Hindlimb muscle (tissue), 1 donor: ENCODE results near the gene ZNF469. TPM values are rescaled to one million over a fixed set of nuclear protein-coding genes. Genes with fewer than 3 reads are reported as not detected.
A peak's percentile ranks its signal among the peaks of the same experiment; 100 is the strongest.

Source experiments
- DNase-seq: peaks from one replicate; pipeline ENCODE4 v3.0.0-alpha.2; 2013
- polyA plus RNA-seq: library from polyadenylated mRNA; unstranded; fragments of 120-200 nt; gene quantifications from one replicate; pipeline ENCODE4 v1.2.1, GENCODE V29; 2013; ENCODE audit not compliant: insufficient read length

ZNF469 gene
- polyA plus RNA-seq, 1 donor = 5.9 TPM

DNA sequence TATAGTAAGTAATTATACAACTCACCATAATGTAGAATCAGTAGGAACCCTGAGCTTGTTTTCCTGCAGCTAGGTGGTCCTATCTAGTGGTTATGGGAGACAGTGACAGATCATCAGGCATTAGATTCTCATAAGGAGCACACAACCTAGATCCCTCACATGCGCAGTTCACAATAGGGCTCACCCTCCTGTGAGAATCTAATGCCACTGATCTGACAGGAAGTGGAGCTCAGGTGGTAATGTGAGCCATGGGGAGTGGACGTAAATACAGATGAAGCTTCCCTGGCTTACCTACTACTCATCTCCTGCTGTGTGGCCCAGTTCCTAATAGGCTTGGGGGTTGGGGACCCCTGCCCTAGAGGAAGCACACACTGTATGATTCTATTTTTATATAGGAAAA is 21.8 kb upstream of the ZNF469 start:
- no peak for DNase-seq

DNA sequence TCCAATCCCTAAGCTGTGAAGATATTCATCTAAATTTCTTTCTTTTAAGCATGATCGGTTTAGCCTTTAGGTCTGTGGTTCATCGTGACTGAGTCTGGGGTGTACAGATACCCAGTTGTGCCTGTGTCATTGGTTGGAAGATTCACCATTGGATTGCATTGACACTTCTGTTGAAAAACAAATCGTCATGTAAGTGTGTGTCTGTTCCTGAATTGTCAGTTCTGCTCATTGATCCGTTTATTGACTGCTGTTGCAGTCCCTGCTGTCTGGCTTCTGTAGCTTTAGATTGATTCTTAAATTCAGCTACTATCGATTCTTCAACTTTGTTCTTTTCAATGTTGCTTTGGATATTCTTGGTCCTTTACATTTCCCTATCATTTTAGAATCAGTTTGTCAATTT is 21.0 kb upstream of the ZNF469 start:
- DNase-seq = no peak

DNA sequence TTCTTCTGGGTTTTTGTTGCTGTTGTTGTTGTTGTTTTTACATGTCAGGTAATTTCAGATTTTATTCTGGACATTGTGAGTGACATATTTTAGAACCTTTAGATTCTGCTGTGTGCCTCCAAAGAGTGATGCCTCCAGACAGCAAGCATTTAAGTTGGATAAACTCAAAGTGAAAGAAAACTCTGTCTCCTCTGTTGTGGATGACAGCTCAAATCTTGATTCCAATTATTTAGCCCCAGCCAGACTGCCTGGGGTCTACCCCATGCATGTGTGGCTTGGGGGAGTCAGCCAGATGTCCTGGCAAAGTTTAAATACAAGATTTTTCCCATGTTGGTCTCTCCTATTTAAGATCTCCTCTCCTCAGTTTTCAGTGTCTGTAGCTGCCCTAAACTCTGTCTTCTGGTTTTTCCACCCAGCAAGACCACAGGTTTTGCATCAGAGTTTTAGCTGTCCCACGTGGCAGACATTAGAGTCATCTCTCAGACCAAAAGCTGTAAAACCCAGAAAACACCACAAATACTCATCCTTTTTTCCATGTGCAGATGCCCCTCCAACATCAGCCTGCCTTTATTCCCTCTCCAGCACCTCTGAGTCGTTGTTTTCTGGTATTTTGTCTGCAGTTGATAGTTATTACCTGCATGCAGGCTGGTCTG is 19.4 kb upstream of the ZNF469 start:
- no peak for DNase-seq

DNA sequence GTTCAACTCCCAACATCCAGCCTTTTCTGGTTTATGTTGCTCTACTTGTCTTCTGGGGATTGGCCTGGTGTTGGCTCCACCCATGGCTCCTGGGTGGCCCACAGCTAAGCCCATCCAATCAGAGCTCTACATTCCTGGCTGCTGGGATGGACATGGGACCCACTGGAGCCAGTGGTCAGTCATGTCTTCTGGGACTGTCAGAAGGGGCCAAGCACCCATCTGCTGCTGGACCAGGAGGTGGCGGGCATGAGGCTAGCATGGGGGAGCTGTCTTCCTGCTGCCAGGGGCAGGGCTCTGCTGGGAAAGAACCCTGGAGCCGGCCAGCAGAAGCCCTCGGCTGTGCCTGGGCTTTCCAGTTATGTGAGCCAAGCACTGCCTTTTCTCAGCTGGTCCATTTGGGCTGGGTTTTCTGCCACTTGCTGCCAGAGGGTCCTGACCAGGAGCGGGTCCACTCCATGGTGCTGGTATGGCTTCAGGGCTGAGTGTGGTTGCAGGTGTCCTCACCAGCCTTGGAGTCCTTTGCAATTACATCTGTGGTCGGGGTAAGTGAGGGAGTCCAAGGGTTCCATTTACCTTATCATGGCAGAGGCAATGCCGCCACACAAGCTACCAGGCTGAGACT is 17.4 kb upstream of the ZNF469 start:
- DNase-seq = no peak

GRCh38 chr16:88366032-88366703 is 16.6 kb upstream of the ZNF469 start:
- DNase-seq = no peak

- DNase-seq = no peak
Measured at GRCh38 chr16:88366704-88367047, 16.1 kb upstream of the ZNF469 start.

GRCh38 chr16:88367560-88367959 is 15.2 kb upstream of the ZNF469 start:
- no peak for DNase-seq

- DNase-seq = no peak
Measured at GRCh38 chr16:88368036-88368435, 14.7 kb upstream of the ZNF469 start.

DNA sequence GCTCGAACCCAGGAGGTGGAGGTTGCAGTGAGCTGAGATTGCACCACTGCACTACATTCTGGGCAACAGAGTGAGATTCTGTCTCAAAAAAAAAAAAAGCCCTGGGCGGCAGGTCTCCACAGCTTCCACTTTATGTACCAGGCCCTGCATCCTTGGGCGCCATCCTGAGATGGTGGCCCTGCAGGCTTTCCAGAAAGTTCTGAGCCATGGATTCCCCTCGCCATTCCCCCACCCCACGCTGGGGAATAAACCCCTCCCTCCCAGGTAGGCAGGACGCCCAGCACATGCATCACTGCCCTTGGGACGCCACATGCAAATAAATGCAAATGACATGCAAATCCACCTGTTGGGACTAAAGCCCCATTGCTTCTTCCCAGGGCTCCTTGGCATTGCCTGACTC is 13.8 kb upstream of the ZNF469 start:
- DNase-seq = no peak

DNA sequence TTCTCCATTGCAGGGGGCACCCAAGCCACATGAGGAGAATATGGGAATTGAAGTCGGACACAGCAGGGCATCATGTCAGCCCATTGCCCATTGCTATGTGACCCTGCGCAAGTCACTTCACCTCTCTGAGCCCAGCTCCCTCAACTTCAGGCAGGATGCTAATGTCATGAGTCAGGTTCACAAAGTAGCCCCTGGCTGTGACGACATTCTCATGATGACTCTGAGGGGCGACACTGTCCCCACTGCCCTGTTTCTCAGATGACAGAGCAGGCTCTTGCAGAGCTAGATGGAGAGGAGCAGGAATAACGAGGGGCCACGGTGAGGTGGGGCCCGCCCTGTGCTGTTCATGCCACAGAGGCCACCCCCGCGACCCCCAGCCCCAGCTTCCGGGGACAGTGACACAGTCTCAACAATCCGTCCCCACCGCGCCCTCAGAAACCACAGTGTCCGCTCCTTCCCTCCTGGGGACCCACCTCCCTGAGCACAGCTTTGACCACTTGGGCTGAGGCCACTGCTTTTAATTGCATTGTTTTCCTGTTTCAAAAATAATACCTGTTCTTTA is 13.2 kb upstream of the ZNF469 start:
- no peak for DNase-seq

- no peak for DNase-seq
Measured at GRCh38 chr16:88370365-88370764, 12.4 kb upstream of the ZNF469 start.

DNA sequence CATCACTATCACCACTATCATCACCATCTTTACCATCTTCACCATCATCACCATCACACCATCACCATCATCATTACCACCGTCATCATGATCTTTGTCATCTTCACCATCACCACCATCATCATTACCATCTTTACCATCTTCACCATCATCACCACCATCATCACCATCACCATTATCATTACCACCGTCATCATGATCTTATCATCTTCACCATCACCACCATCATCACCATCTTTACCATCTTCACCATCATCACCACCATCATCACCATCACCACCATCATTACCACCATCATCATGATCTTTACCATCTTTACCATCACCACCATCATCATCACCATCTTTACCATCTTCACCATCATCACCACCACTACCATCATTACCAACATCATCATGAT is 10.2 kb upstream of the ZNF469 start:
- no peak for DNase-seq

GRCh38 chr16:88373211-88373610 is 9.5 kb upstream of the ZNF469 start:
- no peak for DNase-seq

DNA sequence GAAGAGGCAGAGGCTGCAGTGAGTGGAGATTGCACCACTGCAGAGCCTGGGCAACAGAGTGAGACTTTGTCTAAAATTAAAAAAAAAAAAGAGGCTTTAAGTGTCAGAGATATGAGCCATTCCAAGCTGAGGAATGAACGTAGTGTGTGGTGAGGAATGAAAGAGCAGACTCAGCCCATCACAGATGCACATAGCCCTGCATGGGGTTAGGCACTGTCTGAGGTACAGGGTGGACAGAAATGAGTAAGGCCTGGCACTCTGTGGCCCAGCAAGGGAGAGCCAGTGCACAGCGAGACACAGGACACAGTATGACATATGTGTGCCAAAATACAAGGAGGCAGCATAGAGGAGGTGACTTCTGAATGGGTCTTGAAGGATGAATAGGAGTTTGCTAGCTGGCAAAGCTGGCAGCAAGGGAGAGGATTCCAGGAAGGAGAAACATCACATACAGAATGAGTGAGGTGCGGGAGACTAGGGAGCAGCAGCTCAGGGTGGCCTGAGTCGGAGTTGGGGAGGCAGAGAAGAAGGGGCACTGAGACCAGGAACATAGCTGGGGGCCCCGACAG is 8.7 kb upstream of the ZNF469 start:
- no peak for DNase-seq

DNA sequence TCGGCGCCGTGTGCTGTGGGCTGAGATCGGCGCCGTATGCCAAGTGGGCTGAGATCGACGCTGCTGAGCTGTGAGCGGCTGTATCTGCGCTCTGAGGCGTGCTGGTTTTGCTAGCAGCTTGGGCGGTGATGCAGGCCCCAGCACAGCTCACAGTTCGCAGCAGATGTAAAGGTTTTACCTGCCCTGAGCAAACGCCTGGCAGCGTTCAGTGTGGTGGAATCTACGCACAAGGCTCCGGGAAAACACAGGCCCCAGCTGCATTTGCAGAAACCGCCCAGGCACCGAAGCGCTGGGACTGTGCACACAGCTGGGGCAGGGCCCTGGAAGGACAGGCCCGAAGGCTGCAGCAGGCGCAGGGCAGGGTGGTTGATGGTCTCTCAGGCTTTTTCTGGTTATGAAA is 8.0 kb upstream of the ZNF469 start:
- no peak for DNase-seq

DNA sequence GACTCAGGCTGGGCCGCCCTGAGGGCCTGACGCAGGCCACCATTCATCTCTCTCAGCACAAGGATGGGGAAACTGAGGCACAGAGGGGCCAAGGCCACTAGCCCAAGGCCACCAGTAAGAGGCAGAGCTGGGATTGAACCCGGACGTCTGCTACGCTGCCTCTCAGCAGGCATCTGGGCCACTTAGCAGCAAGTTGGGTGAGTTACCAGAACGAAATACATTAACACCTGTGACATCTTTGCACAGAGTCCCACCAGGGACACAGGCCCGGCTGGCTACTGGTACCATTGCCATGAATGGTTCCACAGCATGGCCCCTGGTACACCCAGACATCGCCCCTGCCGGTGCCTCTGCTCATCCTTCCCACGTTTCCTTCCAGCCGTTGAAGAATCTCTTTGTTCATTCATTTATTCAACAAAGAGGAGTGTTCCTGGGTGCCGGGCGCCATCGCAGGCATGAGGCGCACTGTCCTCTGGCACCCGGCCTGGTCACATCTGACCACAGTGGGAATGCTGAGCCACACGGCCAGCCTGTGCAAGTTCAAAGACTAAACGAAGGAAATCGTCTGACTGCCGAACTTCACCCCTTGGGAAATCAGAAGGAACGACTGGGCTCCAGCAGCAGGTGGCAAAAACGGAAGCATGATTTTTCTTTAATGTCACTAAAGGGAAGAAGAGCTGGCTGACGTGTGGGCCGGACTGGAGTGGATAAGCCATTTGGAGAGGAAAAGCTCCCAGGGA is 7.4 kb upstream of the ZNF469 start:
- DNase-seq = no peak

DNA sequence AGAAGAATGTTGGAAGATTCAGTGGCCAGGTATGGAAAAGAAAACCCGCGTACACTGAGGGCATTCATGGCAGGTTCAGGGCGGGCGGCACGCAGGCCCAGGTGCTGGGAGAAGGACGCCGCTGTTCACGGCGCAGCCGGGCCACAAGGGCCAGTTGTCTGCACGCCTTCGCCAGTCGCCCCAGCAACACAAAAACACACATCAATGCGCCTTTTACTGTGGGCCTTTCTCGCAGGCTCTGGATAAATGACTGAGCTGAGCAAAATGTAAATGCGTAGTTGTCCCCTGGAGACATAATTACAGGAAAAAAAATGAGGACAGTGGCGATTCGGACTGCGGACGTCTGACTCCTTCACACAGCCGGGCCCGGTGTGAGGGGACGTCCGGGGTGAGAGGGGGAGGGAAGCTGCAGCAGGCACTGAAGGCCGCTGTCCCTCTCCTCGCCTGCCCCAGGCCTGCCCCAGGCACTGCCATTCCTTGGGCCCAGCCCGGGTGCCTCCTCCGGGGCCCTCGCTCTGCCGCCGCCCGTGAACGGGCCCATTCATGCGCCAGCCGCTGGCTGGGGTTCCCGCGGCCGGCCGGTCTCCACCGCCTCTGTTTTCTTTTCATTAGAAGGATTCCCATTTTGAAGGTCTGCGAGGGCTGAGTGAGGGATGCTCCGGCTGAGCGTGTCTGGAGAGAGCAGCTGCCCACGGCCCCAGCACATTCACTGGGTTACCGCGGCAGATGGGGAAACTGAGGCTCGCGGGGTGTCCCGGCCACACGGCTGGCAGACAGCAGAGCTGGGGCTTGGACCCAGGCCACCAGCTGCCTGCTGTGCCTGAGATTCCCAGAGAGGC is 6.5 kb upstream of the ZNF469 start:
- peak; percentile 73 for DNase-seq

DNA sequence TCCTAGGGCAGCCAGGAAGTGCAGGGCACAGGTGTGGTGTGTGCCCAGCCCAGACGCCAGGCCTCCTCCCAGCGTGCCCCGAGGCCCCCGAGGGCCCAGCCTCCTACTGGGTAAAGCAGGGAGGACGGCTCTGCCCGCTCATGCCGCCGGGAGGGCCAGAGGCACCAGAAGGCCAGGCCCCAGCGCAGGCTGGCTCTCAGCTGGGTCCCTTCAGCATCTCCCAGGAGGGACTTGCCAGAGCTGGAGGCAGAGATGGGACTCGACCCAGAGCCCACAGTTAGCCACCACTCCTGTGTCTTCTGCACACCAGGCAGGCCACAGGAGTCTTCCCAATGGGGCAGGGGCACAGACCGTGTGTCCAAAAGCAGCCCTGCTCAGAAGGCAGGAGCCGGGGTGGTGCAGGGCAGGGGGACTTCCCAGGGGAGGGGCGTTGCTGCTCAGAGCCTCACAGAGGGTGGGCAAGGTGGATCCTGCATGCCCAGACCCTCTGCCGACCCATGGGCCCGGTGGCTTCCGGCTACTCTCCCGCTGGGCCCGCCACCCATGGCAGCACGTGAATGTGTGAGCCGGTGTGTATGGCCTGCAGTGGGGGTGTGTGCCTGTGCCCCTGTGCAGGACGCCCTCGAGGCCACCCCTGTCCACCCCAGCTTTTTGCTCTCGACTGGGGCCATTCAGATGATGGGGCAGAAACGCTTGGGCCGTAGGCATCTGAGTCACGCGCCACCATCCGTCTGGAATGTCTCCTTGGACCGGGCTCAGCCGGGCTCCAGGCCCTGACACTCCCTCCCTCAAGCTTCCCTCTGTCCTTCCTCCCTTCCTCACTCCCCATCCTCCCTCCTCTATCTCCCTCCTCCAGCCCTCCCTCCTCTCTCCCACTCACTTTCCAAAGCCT is 5.7 kb upstream of the ZNF469 start:
- no peak for DNase-seq

DNA sequence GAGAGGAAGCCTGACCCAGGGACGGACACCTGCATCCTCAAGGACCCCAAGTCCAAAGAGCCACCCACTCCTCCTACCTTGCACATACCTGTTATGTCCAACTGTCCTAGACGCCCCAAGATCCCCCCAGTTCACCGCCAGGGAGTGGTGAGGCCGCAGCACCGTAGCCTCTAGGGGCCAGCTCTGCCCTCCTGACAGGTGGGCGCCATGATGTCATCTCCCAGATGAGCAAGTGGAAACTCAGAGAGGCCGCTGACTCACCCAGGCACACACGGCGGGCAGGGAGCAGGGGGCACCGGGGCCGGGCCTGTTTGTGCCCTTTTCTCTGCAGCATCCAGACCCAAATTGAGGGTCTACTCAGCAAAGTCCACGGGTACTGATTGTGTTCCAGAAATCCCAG is 4.8 kb upstream of the ZNF469 start:
- DNase-seq = no peak

- no peak for DNase-seq
Measured at GRCh38 chr16:88378401-88378800, 4.4 kb upstream of the ZNF469 start.
